ENCODE measurements around the gene ADAMTS16.

ADAMTS16 gene

GRCh38 chr5:5350101-5350500 lies 210.0 kb downstream of the ADAMTS16 start:
- Histone ChIP-seq H3K18ac (ENCODE audit: low read length) (no peak overlapping the region), H3K4me2 (ENCODE audit: insufficient read depth, low read length, poor library complexity, severe bottlenecking) (no peak overlapping the region), H3K9me3 (replicated peaks in 1 of 2; ENCODE audit: control insufficient read depth in 2 of 2, insufficient read depth in 1 of 2, low read depth in 1 of 2, low read length in 2 of 2) (peaks cover 0 to 6% of the 10 kb centered on the region in 2 donors), H3K4me1 (ENCODE audit: control insufficient read depth in 2 of 2, insufficient read depth in 1 of 2, low read depth in 1 of 2, low read length in 2 of 2) (peaks cover 0 to 8% of the 10 kb centered on the region in 2 donors), H4K91ac (ENCODE audit: low read depth, low read length, poor library complexity) (no peak overlapping the region), H3K27me3 (ENCODE audit: control insufficient read depth in 3 of 3, insufficient read depth in 3 of 3, low read depth in 1 of 3, low read length in 3 of 3) (no peaks in the 10 kb centered on the region), H3K36me3 (replicated peaks in 1 of 2; ENCODE audit: control insufficient read depth in 2 of 2, insufficient read depth in 2 of 2, low read length in 2 of 2) (peaks cover 0 to 5% of the 10 kb centered on the region in 2 donors), H2AFZ (ENCODE audit: low read length) (no peak overlapping the region), H2BK5ac (ENCODE audit: low read length) (no peak overlapping the region), H2BK15ac (ENCODE audit: low read length) (no peak overlapping the region), H3K9ac (ENCODE audit: low read depth, low read length, poor library complexity) (no peak overlapping the region), H3K27ac (replicated peaks; ENCODE audit: low read length) (no peak overlapping the region), H3K4ac (ENCODE audit: low read length) (no peak overlapping the region), H2BK120ac (ENCODE audit: low read depth, low read length) (no peak overlapping the region), H3K14ac (ENCODE audit: low read length) (no peak overlapping the region), H2AK5ac (ENCODE audit: low read depth, low read length) (no peak overlapping the region), H2BK12ac (ENCODE audit: low read length) (no peak overlapping the region), H3K4me3 (ENCODE audit: low read length in 2 of 2) (no peak overlapping the region), H3K23ac (ENCODE audit: low read depth, low read length, poor library complexity) (no peak overlapping the region), H4K8ac (ENCODE audit: low read depth, low read length) (no peak overlapping the region), H3K79me1 (ENCODE audit: low read depth, low read length) (no peaks in the 10 kb centered on the region)
- WGBS, 2 donors (ENCODE audit: extremely low coverage in 2 of 2, insufficient read length in 2 of 2, insufficient replicate concordance in 1 of 2), result no CpG with 5 or more reads among the region's 9 CpGs
- DNase-seq (ENCODE audit: low spot score), result no peak

- no CpG with 5 or more reads among the region's 14 CpGs for whole genome bisulfite sequencing, 2 donors (ENCODE audit: extremely low coverage in 2 of 2, insufficient read length in 2 of 2, insufficient replicate concordance in 1 of 2)
- peak overlapping the region in 1 of 2 donors; percentile 29 for H3K4me3 ChIP-seq (ENCODE audit: low read length in 2 of 2)
- no peak overlapping the region for H3K14ac ChIP-seq (ENCODE audit: low read length)
- H3K79me1 ChIP-seq (ENCODE audit: low read depth, low read length), result no peaks in the 10 kb centered on the region
- H2BK12ac ChIP-seq (ENCODE audit: low read length), result peak overlapping the region; percentile 14
- H2AK5ac ChIP-seq (ENCODE audit: low read depth, low read length), result peak overlapping the region; percentile 79
- H4K8ac ChIP-seq (ENCODE audit: low read depth, low read length), result no peak overlapping the region
- H3K18ac ChIP-seq (ENCODE audit: low read length), result peak overlapping the region; percentile 84
- H2BK5ac ChIP-seq (ENCODE audit: low read length), result no peak overlapping the region
- no peak overlapping the region for H3K9ac ChIP-seq (ENCODE audit: low read depth, low read length, poor library complexity)
- no peak overlapping the region for H2AFZ ChIP-seq (ENCODE audit: low read length)
- no peak overlapping the region for H3K4ac ChIP-seq (ENCODE audit: low read length)
- H3K27ac ChIP-seq (replicated peaks; ENCODE audit: low read length), result peak overlapping the region; percentile 80
- H3K27me3 ChIP-seq (ENCODE audit: control insufficient read depth in 3 of 3, insufficient read depth in 3 of 3, low read depth in 1 of 3, low read length in 3 of 3), result no peaks in the 10 kb centered on the region
- peaks cover 0 to 8% of the 10 kb centered on the region in 2 donors for H3K4me1 ChIP-seq (ENCODE audit: control insufficient read depth in 2 of 2, insufficient read depth in 1 of 2, low read depth in 1 of 2, low read length in 2 of 2)
- H2BK120ac ChIP-seq (ENCODE audit: low read depth, low read length), result no peak overlapping the region
- H2BK15ac ChIP-seq (ENCODE audit: low read length), result peak overlapping the region; percentile 54
- DNase-seq (ENCODE audit: low spot score), result peak; percentile 12
- no peak overlapping the region for H3K23ac ChIP-seq (ENCODE audit: low read depth, low read length, poor library complexity)
- H4K91ac ChIP-seq (ENCODE audit: low read depth, low read length, poor library complexity), result peak overlapping the region; percentile 67
- H3K9me3 ChIP-seq (replicated peaks in 1 of 2; ENCODE audit: control insufficient read depth in 2 of 2, insufficient read depth in 1 of 2, low read depth in 1 of 2, low read length in 2 of 2), result peaks cover 0 to 6% of the 10 kb centered on the region in 2 donors
- H3K36me3 ChIP-seq (replicated peaks in 1 of 2; ENCODE audit: control insufficient read depth in 2 of 2, insufficient read depth in 2 of 2, low read length in 2 of 2), result peaks cover 0 to 5% of the 10 kb centered on the region in 2 donors
- no peak overlapping the region for H3K4me2 ChIP-seq (ENCODE audit: insufficient read depth, low read length, poor library complexity, severe bottlenecking)
These were observed 211.3 kb downstream of the ADAMTS16 start for GRCh38 chr5:5351288-5351979.

- H3K23ac ChIP-seq (ENCODE audit: low read depth, low read length, poor library complexity), result peak overlapping the region; percentile 80
- peak overlapping the region; percentile 70 for H4K91ac ChIP-seq (ENCODE audit: low read depth, low read length, poor library complexity)
- H3K27me3 ChIP-seq (ENCODE audit: control insufficient read depth in 3 of 3, insufficient read depth in 3 of 3, low read depth in 1 of 3, low read length in 3 of 3), result no peaks in the 10 kb centered on the region
- no peak overlapping the region for H2BK120ac ChIP-seq (ENCODE audit: low read depth, low read length)
- H3K9me3 ChIP-seq (replicated peaks in 1 of 2; ENCODE audit: control insufficient read depth in 2 of 2, insufficient read depth in 1 of 2, low read depth in 1 of 2, low read length in 2 of 2), result peaks cover 0 to 6% of the 10 kb centered on the region in 2 donors
- no peak overlapping the region for H3K4me2 ChIP-seq (ENCODE audit: insufficient read depth, low read length, poor library complexity, severe bottlenecking)
- H3K18ac ChIP-seq (ENCODE audit: low read length), result peak overlapping the region; percentile 84
- no peak overlapping the region for H2BK5ac ChIP-seq (ENCODE audit: low read length)
- no peaks in the 10 kb centered on the region for H3K79me1 ChIP-seq (ENCODE audit: low read depth, low read length)
- H2BK12ac ChIP-seq (ENCODE audit: low read length), result no peak overlapping the region
- H2AK5ac ChIP-seq (ENCODE audit: low read depth, low read length), result no peak overlapping the region
- peak overlapping the region in 1 of 2 donors; percentile 74 for H3K4me3 ChIP-seq (ENCODE audit: low read length in 2 of 2)
- DNase-seq (ENCODE audit: low spot score), result no peak
- H3K4me1 ChIP-seq (ENCODE audit: control insufficient read depth in 2 of 2, insufficient read depth in 1 of 2, low read depth in 1 of 2, low read length in 2 of 2), result peaks cover 0 to 8% of the 10 kb centered on the region in 2 donors
- H3K4ac ChIP-seq (ENCODE audit: low read length), result no peak overlapping the region
- H3K27ac ChIP-seq (replicated peaks; ENCODE audit: low read length), result no peak overlapping the region
- H3K9ac ChIP-seq (ENCODE audit: low read depth, low read length, poor library complexity), result peak overlapping the region; percentile 63
- no peak overlapping the region for H2AFZ ChIP-seq (ENCODE audit: low read length)
- peak overlapping the region; percentile 98 for H4K8ac ChIP-seq (ENCODE audit: low read depth, low read length)
- H3K36me3 ChIP-seq (replicated peaks in 1 of 2; ENCODE audit: control insufficient read depth in 2 of 2, insufficient read depth in 2 of 2, low read length in 2 of 2), result peaks cover 0 to 5% of the 10 kb centered on the region in 2 donors
- WGBS, 2 donors (ENCODE audit: extremely low coverage in 2 of 2, insufficient read length in 2 of 2, insufficient replicate concordance in 1 of 2), result 100% methylated on average over 3 of the region's 18 CpGs; no CpG with 5 or more reads in 1 of the 2 donors
- no peak overlapping the region for H2BK15ac ChIP-seq (ENCODE audit: low read length)
- peak overlapping the region; percentile 95 for H3K14ac ChIP-seq (ENCODE audit: low read length)
These were observed 212.5 kb downstream of the ADAMTS16 start for GRCh38 chr5:5352675-5353074.

- Histone ChIP-seq H3K27me3 (ENCODE audit: control insufficient read depth in 3 of 3, insufficient read depth in 3 of 3, low read depth in 1 of 3, low read length in 3 of 3) (no peaks in the 10 kb centered on the region), H4K8ac (ENCODE audit: low read depth, low read length) (no peak overlapping the region), H3K36me3 (replicated peaks in 1 of 2; ENCODE audit: control insufficient read depth in 2 of 2, insufficient read depth in 2 of 2, low read length in 2 of 2) (peaks cover 0 to 5% of the 10 kb centered on the region in 2 donors), H2AFZ (ENCODE audit: low read length) (no peak overlapping the region), H3K18ac (ENCODE audit: low read length) (peak overlapping the region; percentile 48), H3K27ac (replicated peaks; ENCODE audit: low read length) (no peak overlapping the region), H2BK120ac (ENCODE audit: low read depth, low read length) (no peak overlapping the region), H3K79me1 (ENCODE audit: low read depth, low read length) (no peaks in the 10 kb centered on the region), H3K9ac (ENCODE audit: low read depth, low read length, poor library complexity) (no peak overlapping the region), H2BK12ac (ENCODE audit: low read length) (no peak overlapping the region), H2BK15ac (ENCODE audit: low read length) (no peak overlapping the region), H2BK5ac (ENCODE audit: low read length) (no peak overlapping the region), H4K91ac (ENCODE audit: low read depth, low read length, poor library complexity) (no peak overlapping the region), H3K4me1 (ENCODE audit: control insufficient read depth in 2 of 2, insufficient read depth in 1 of 2, low read depth in 1 of 2, low read length in 2 of 2) (peaks cover 0 to 8% of the 10 kb centered on the region in 2 donors), H3K23ac (ENCODE audit: low read depth, low read length, poor library complexity) (no peak overlapping the region), H3K14ac (ENCODE audit: low read length) (no peak overlapping the region), H3K4me3 (ENCODE audit: low read length in 2 of 2) (no peak overlapping the region), H3K4me2 (ENCODE audit: insufficient read depth, low read length, poor library complexity, severe bottlenecking) (no peak overlapping the region), H3K9me3 (replicated peaks in 1 of 2; ENCODE audit: control insufficient read depth in 2 of 2, insufficient read depth in 1 of 2, low read depth in 1 of 2, low read length in 2 of 2) (peaks cover 0 to 6% of the 10 kb centered on the region in 2 donors), H3K4ac (ENCODE audit: low read length) (no peak overlapping the region), H2AK5ac (ENCODE audit: low read depth, low read length) (no peak overlapping the region)
- no peak for DNase-seq (ENCODE audit: low spot score)
- no CpG with 5 or more reads among the region's 10 CpGs for WGBS, 2 donors (ENCODE audit: extremely low coverage in 2 of 2, insufficient read length in 2 of 2, insufficient replicate concordance in 1 of 2)
These were observed 213.6 kb downstream of the ADAMTS16 start for GRCh38 chr5:5353681-5354080.
